ENCODE data around the gene LMAN2. TPM values are rescaled to one million over a fixed set of nuclear protein-coding genes. Genes with fewer than 3 reads are reported as not detected.

The LMAN2 gene
- total RNA-seq, 1 experiment from 2014 or later, result 273 TPM

DNA sequence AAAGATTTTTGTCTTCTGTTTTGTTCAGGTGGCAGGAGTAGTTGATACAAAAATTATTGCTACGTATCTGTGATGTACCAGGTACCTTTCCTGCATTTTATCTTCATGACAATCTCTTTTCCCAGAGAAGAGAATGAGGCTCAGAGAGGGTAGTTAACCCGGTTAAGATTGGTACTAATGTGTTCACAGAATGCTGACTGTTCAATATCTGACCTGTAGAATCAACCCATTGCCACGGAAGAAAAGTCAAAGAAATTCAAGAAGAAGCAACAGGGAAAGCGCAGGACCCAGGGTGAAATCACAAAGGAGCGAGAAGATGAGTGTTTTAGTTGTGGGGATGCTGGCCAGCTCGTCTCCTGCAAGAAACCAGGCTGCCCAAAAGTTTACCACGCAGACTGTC lies 59.7 kb downstream of the LMAN2 start:
- DNase-seq (ENCODE audit: low read depth, low spot score), result no peak
- in situ Hi-C loops (cut with HindIII; ENCODE audit: low pct_unique_long_range_greater_than_20kb, low sequenced_read_pairs), result no loop called here

GRCh38 chr5:177290816-177291596 lies 60.5 kb downstream of the LMAN2 start:
- in situ Hi-C loops (cut with HindIII; ENCODE audit: low pct_unique_long_range_greater_than_20kb, low sequenced_read_pairs), result no loop called here
- no peak for DNase-seq (ENCODE audit: low read depth, low spot score)

GRCh38 chr5:177288191-177288590 lies 63.3 kb downstream of the LMAN2 start:
- in situ Hi-C loops (cut with HindIII; ENCODE audit: low pct_unique_long_range_greater_than_20kb, low sequenced_read_pairs), result no loop called here
- DNase-seq (ENCODE audit: low read depth, low spot score), result no peak

Other genes with a start within 250 kb of the LMAN2 start
- gene NSD1, start 217.9 kb downstream of the LMAN2 start, total RNA-seq (2014; rRNA removed; shearing (Covaris generic)), result 21.9 and 23.5 TPM in 2 replicates
- gene RAB24, start 47.9 kb downstream of the LMAN2 start, total RNA-seq (2014; rRNA removed; shearing (Covaris generic)), result 11.0 and 14.9 TPM in 2 replicates
- gene PRELID1, start 47.9 kb downstream of the LMAN2 start, total RNA-seq (2014; rRNA removed; shearing (Covaris generic)), result 219 and 221 TPM in 2 replicates
- 1.9 and 3.6 TPM in 2 replicates for gene MXD3, start 39.8 kb downstream of the LMAN2 start, total RNA-seq (2014; rRNA removed; shearing (Covaris generic))
- 12.3 and 15.7 TPM in 2 replicates for gene RGS14, start 6.3 kb upstream of the LMAN2 start, total RNA-seq (2014; rRNA removed; shearing (Covaris generic))
- 0.16 and 0.19 TPM in 2 replicates for gene SLC34A1, start 32.8 kb upstream of the LMAN2 start, total RNA-seq (2014; rRNA removed; shearing (Covaris generic))
- gene PFN3, start 49.0 kb upstream of the LMAN2 start, total RNA-seq (2014; rRNA removed; shearing (Covaris generic)), result not detected in 2 replicates
- gene F12, start 57.9 kb upstream of the LMAN2 start, total RNA-seq (2014; rRNA removed; shearing (Covaris generic)), result 6.0 and 8.2 TPM in 2 replicates
- 18.9 and 19.4 TPM in 2 replicates for gene GRK6, start 75.0 kb upstream of the LMAN2 start, total RNA-seq (2014; rRNA removed; shearing (Covaris generic))
- 34.4 and 38.8 TPM in 2 replicates for gene PRR7, start 95.1 kb upstream of the LMAN2 start, total RNA-seq (2014; rRNA removed; shearing (Covaris generic))
- gene DBN1, start 122.0 kb upstream of the LMAN2 start, total RNA-seq (2014; rRNA removed; shearing (Covaris generic)), result 41.6 and 49.0 TPM in 2 replicates
- gene PDLIM7, start 145.9 kb upstream of the LMAN2 start, total RNA-seq (2014; rRNA removed; shearing (Covaris generic)), result 15.8 and 16.8 TPM in 2 replicates
- gene DOK3, start 158.2 kb upstream of the LMAN2 start, total RNA-seq (2014; rRNA removed; shearing (Covaris generic)), result 0.98 and 2.0 TPM in 2 replicates
- gene DDX41, start 165.3 kb upstream of the LMAN2 start, total RNA-seq (2014; rRNA removed; shearing (Covaris generic)), result 131 and 145 TPM in 2 replicates
- gene FAM193B, start 202.9 kb upstream of the LMAN2 start, total RNA-seq (2014; rRNA removed; shearing (Covaris generic)), result 10.0 and 11.4 TPM in 2 replicates
- gene TMED9, start 240.5 kb upstream of the LMAN2 start, total RNA-seq (2014; rRNA removed; shearing (Covaris generic)), result 74.5 and 80.1 TPM in 2 replicates
- 33.0 and 33.8 TPM in 2 replicates for gene B4GALT7, start 248.5 kb upstream of the LMAN2 start, total RNA-seq (2014; rRNA removed; shearing (Covaris generic))